IMR-90 (cell line): ENCODE results near the gene TSHZ3. TPM values are rescaled to one million over a fixed set of nuclear protein-coding genes. Genes with fewer than 3 reads are reported as not detected.
A peak's percentile ranks its signal among the peaks of the same experiment; 100 is the strongest.

Experiments used
- ATAC-seq: fragments of 200-7000 bp; cut with Tn5 transposase; 2 replicates; pipeline ENCODE4 v1.9.1; 2020; ENCODE audit warnings: low read depth, mild to moderate bottlenecking, moderate library complexity
- BruUV-seq: library from RNA; stranded (reverse); fragments of 400-500 nt; replicated peaks from 2 replicates; lab custom pipeline; 2021; lab: Mats Ljungman, UMichigan
- CTCF ChIA-PET: fragments of 300-600 bp; formaldehyde crosslinking; extraction: SDS; loops from one replicate; lab custom pipeline; 2021; ENCODE audit warnings: antibody characterized with exemption; lab: Yijun Ruan, JAX
- POLR2A ChIA-PET: fragments of 300-600 bp; sonication (Branson Sonifier 250); formaldehyde crosslinking; loops from one replicate; lab custom pipeline; 2022; ENCODE audit warnings: antibody characterized with exemption; ENCODE audit not compliant: unreplicated experiment; lab: Charles Lee
- DNase-seq: peaks from one replicate; pipeline ENCODE4 v3.0.0; 2013
- H2AFZ ChIP-seq: replicated peaks from 2 replicates; pipeline ENCODE3; 2013; ENCODE audit warnings: low read length, mild to moderate bottlenecking; ENCODE audit not compliant: poor library complexity
- H2AK5ac ChIP-seq: 2 replicates; pipeline ENCODE4 v1.6.1; 2013; ENCODE audit warnings: low read depth, low read length, inconsistent platforms
- H2AK9ac ChIP-seq: replicated peaks from 2 replicates; pipeline ENCODE3; 2013; ENCODE audit warnings: mild to moderate bottlenecking, low read depth, low read length, moderate library complexity; ENCODE audit not compliant: poor library complexity
- H2BK120ac ChIP-seq: 2 replicates; pipeline ENCODE4 v1.6.1; 2013; ENCODE audit warnings: low read depth, low read length, inconsistent platforms
- H2BK15ac ChIP-seq: 3 replicates; pipeline ENCODE4 v1.6.1; 2013; ENCODE audit warnings: low read depth, low read length, inconsistent platforms
- H2BK20ac ChIP-seq: 2 replicates; pipeline ENCODE4 v1.6.1; 2013; ENCODE audit warnings: low read depth, mild to moderate bottlenecking, inconsistent platforms, low read length, moderate library complexity
- H2BK5ac ChIP-seq: 2 replicates; pipeline ENCODE4 v1.6.1; 2013; ENCODE audit warnings: mild to moderate bottlenecking, low read depth, low read length, inconsistent platforms; ENCODE audit not compliant: poor library complexity, severe bottlenecking
- H3K14ac ChIP-seq: replicated peaks from 2 replicates; pipeline ENCODE4 v1.6.1; 2013; ENCODE audit warnings: low read depth, low read length, inconsistent platforms
- H3K18ac ChIP-seq: 2 replicates; pipeline ENCODE4 v1.6.1; 2013; ENCODE audit warnings: low read depth, low read length, control low read depth
- H3K23ac ChIP-seq: 2 replicates; pipeline ENCODE4 v1.6.1; 2013; ENCODE audit warnings: low read depth, low read length, inconsistent platforms
- H3K27ac ChIP-seq: 2 replicates; pipeline ENCODE4 v1.5.1; 2013; ENCODE audit warnings: mild to moderate bottlenecking, control low read depth, low read length; ENCODE audit not compliant: insufficient read depth
- H3K27me3 ChIP-seq: 2 replicates; pipeline ENCODE4 v1.6.1; 2013; ENCODE audit warnings: low read length; ENCODE audit not compliant: control insufficient read depth, insufficient read depth
- H3K36me3 ChIP-seq: 2 replicates; pipeline ENCODE4 v1.6.1; 2013; ENCODE audit warnings: low read length, mixed read lengths; ENCODE audit not compliant: control insufficient read depth, insufficient read depth
- H3K4ac ChIP-seq: 2 replicates; pipeline ENCODE4 v1.6.1; 2013; ENCODE audit warnings: low read depth, low read length, inconsistent platforms
- H3K4me1 ChIP-seq: 2 replicates; pipeline ENCODE4 v1.6.1; 2013; ENCODE audit warnings: low read length, mixed read lengths; ENCODE audit not compliant: control insufficient read depth, insufficient read depth
- H3K4me2 ChIP-seq: 2 replicates; pipeline ENCODE4 v1.6.1; 2013; ENCODE audit warnings: low read depth, mild to moderate bottlenecking, control low read depth, low read length, moderate library complexity
- H3K4me3 ChIP-seq: 2 replicates; pipeline ENCODE4 v1.5.1; 2013; ENCODE audit warnings: low read depth, mild to moderate bottlenecking, control low read depth, low read length, moderate library complexity; ENCODE audit not compliant: insufficient read depth
- H3K56ac ChIP-seq: 2 replicates; pipeline ENCODE4 v1.6.1; 2013; ENCODE audit warnings: low read length, inconsistent platforms; ENCODE audit not compliant: insufficient read depth; ENCODE audit errors: extremely low read depth
- H3K79me1 ChIP-seq, 2 experiments: 2 replicates each; pipeline ENCODE4 v1.6.1; 2013; ENCODE audit warnings: low read length in 2 of 2, inconsistent platforms in 1 of 2, low read depth in 1 of 2
- H3K9ac ChIP-seq: 2 replicates; pipeline ENCODE4 v1.6.1; 2013; ENCODE audit warnings: low read depth, low read length, control low read depth
- H3K9me1 ChIP-seq: 2 replicates; pipeline ENCODE4 v1.6.1; 2013; ENCODE audit warnings: low read length, inconsistent platforms; ENCODE audit not compliant: insufficient read depth
- H3K9me3 ChIP-seq: 2 replicates; pipeline ENCODE4 v1.6.1; 2013; ENCODE audit warnings: low read length; ENCODE audit not compliant: control insufficient read depth, insufficient read depth
- H4K20me1 ChIP-seq: 2 replicates; pipeline ENCODE4 v1.6.1; 2013; ENCODE audit warnings: low read length, inconsistent platforms; ENCODE audit not compliant: insufficient read depth
- H4K5ac ChIP-seq: 2 replicates; pipeline ENCODE4 v1.6.1; 2013; ENCODE audit warnings: mild to moderate bottlenecking, low read depth, low read length, control low read depth
- H4K8ac ChIP-seq, 2 experiments: 2 replicates each; pipeline ENCODE4 v1.6.1; 2013; ENCODE audit warnings: low read depth in 2 of 2, low read length in 2 of 2, control low read depth in 1 of 2, inconsistent platforms in 1 of 2
- H4K91ac ChIP-seq: 2 replicates; pipeline ENCODE4 v1.6.1; 2013; ENCODE audit warnings: low read depth, low read length, inconsistent platforms; ENCODE audit not compliant: insufficient read depth
- BHLHE40 ChIP-seq: fragments of 150-350 bp; IDR thresholded peaks from 2 replicates; pipeline ENCODE4 v1.6.1; 2016; ENCODE audit warnings: mild to moderate bottlenecking, low read depth, low read length
- CEBPB ChIP-seq: IDR thresholded peaks from 2 replicates; pipeline ENCODE4 v1.6.1; 2012; ENCODE audit warnings: low read depth, low read length, improper control_type of control experiment
- MAFK ChIP-seq: IDR thresholded peaks from 2 replicates; pipeline ENCODE4 v1.6.1; 2012; ENCODE audit warnings: low read depth, low read length, improper control_type of control experiment
- MAZ ChIP-seq: IDR thresholded peaks from 2 replicates; pipeline ENCODE4 v1.6.1; 2012; ENCODE audit warnings: low read depth, mild to moderate bottlenecking, low read length, improper control_type of control experiment, moderate library complexity, borderline replicate concordance
- NFE2L2 ChIP-seq: fragments of 150-350 bp; IDR thresholded peaks from 2 replicates; pipeline ENCODE4 v1.6.1; 2016; ENCODE audit warnings: low read depth, mild to moderate bottlenecking, low read length
- POLR2A ChIP-seq: IDR thresholded peaks from 2 replicates; pipeline ENCODE4 v1.6.1; 2012; ENCODE audit warnings: mild to moderate bottlenecking, low read depth, low read length
- RAD21 ChIP-seq: IDR thresholded peaks from 2 replicates; pipeline ENCODE4 v1.6.1; 2012; ENCODE audit warnings: low read length, improper control_type of control experiment
- RCOR1 ChIP-seq: IDR thresholded peaks from 2 replicates; pipeline ENCODE4 v1.6.1; 2012; ENCODE audit warnings: mild to moderate bottlenecking, low read length, improper control_type of control experiment; ENCODE audit not compliant: insufficient replicate concordance
- RFX5 ChIP-seq: IDR thresholded peaks from 2 replicates; pipeline ENCODE4 v1.8.0; 2012; ENCODE audit warnings: low read depth, mild to moderate bottlenecking, low read length, moderate library complexity
- SMC3 ChIP-seq: fragments of 150-350 bp; IDR thresholded peaks from 2 replicates; pipeline ENCODE4 v1.6.1; 2016; ENCODE audit warnings: low read depth, mild to moderate bottlenecking, antibody characterized with exemption, low read length, moderate library complexity
- WGBS, 2 experiments: methylation state at CpG; one replicate each; pipeline versions ENCODE4 v1.1.5 to v1.1.7; 2013; ENCODE audit warnings: missing lambda C conversion rate in 2 of 2; ENCODE audit not compliant: insufficient read length in 1 of 2; ENCODE audit errors: extremely low coverage in 2 of 2; 5-methylcytosine and 5-hydroxymethylcytosine counted together
- dilution Hi-C: fragments of 300-500 bp; cut with HindIII; formaldehyde crosslinking; loops from one replicate; pipeline ENCODE4 v1.14.3; 2018; ENCODE audit warnings: low sequenced_read_pairs; ENCODE audit not compliant: unreplicated experiment
- in situ Hi-C: fragments of 300-500 bp; cut with MboI; formaldehyde crosslinking; loops from 3 replicates; pipeline ENCODE4 v1.14.3; 2019; ENCODE audit warnings: low sequenced_read_pairs, inconsistent platforms, mixed read lengths
- intact Hi-C: fragments of 100-400 bp; cut with micrococcal nuclease; formaldehyde crosslinking; loops from 2 replicates; pipeline ENCODE4 v1.10.0; 2022
- polyA plus RNA-seq, 3 experiments: library from polyadenylated mRNA; depleted of rRNA; stranded (reverse); fragments of >200 nt; gene quantifications; 2 replicates each; pipeline ENCODE4 v1.2.3, GENCODE V29; 2012; ENCODE audit warnings: low replicate concordance in 1 of 3
- total RNA-seq: library from RNA; depleted of rRNA; stranded (reverse); fragments of >200 nt; gene quantifications from 2 replicates; pipeline ENCODE4 v1.2.3, GENCODE V29; 2012
- TF ChIP-seq, protein P1 (sequence below): fragments of 150-350 bp; IDR thresholded peaks from 2 replicates; pipeline ENCODE4 v1.6.1; 2016; ENCODE audit warnings: low read depth, mild to moderate bottlenecking, low read length, moderate library complexity, borderline replicate concordance
- TF ChIP-seq, protein P2 (sequence below): fragments of 150-350 bp; IDR thresholded peaks from 2 replicates; pipeline ENCODE4 v1.6.1; 2017; ENCODE audit warnings: mild to moderate bottlenecking, antibody characterized with exemption, low read length, low read depth
- TF ChIP-seq, protein P3 (sequence below): conservative IDR thresholded peaks from 2 replicates; pipeline ENCODE4 v1.5.1; 2012; ENCODE audit warnings: mild to moderate bottlenecking, low read depth, low read length, improper control_type of control experiment

TSHZ3 gene
- total and polyA plus RNA-seq, 2 of the 4 experiments (the other 2 are of a cell fraction), result 8.1 to 13.0 TPM

DNA sequence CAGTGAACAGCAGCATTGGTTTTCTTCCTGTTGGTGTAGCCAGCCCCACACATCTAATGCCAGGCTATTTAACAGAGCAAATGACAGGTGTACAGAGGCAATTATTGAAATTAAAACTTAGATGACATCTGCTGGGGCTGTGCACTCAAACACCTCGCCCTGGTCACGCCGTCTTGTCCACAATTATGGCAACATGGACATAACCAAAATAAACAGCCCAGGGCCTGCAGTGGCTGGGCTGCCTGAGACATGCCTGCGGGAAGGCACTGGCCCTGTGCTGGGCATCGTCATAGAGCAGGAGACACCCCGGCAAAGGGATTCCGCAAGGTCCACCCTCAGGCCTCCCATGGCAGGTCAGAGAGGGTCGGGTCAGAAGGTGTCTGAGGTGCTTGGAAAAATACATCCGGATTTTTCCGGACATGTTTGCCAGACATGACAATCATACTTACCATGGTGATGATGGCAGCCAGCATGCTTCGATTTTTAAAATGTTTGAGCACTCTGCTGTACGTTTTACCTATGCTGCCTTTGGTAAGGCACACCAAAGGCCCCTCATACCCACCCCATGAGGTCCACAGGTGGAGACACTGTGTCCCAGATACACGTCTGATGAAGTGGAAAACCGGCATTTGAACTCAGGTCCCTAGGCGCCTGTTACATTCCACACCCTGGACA is 47.8 kb downstream of the TSHZ3 start:
- Histone ChIP-seq H4K8ac (no peak overlapping the region), H2AFZ (no peak overlapping the region), H4K91ac (no peak overlapping the region), H3K79me1 (peaks cover 57 to 85% of the 10 kb centered on the region in 2 experiments), H4K20me1 (peaks cover 66% of the 10 kb centered on the region), H3K36me3 (peaks cover 13% of the 10 kb centered on the region), H3K9me3 (no peaks in the 10 kb centered on the region), H3K56ac (no peak overlapping the region), H3K4me2 (no peak overlapping the region), H3K27me3 (no peaks in the 10 kb centered on the region), H3K27ac (no peak overlapping the region), H2BK120ac (no peak overlapping the region), H2BK5ac (no peak overlapping the region), H3K9me1 (peaks cover 23% of the 10 kb centered on the region), H3K18ac (no peak overlapping the region), H2BK15ac (no peak overlapping the region), H3K4me3 (no peak overlapping the region), H4K5ac (no peak overlapping the region), H2AK9ac (no peak overlapping the region), H3K9ac (no peak overlapping the region), H2BK20ac (no peak overlapping the region), H3K14ac (no peak overlapping the region), H3K4ac (no peak overlapping the region), H3K4me1 (peaks cover 7% of the 10 kb centered on the region), H3K23ac (no peak overlapping the region), H2AK5ac (peak overlapping the region; percentile 32; the same call in 1 of the 2 replicates)
- DNase-seq, result no peak
- intact Hi-C loops (no loop called here), dilution Hi-C loops (no loop called here), in situ Hi-C loops (no loop called here)
- ChIA-PET CTCF (no interaction called here), POLR2A (no interaction called here)
- WGBS, 2 experiments, result 93% methylated on average over 8 of the region's 15 CpGs; no CpG with 5 or more reads in 1 of the 2 experiments
- no peak for TF ChIP-seq NFE2L2
- TF ChIP-seq SMC3, result no peak
- TF ChIP-seq, protein P1, sequence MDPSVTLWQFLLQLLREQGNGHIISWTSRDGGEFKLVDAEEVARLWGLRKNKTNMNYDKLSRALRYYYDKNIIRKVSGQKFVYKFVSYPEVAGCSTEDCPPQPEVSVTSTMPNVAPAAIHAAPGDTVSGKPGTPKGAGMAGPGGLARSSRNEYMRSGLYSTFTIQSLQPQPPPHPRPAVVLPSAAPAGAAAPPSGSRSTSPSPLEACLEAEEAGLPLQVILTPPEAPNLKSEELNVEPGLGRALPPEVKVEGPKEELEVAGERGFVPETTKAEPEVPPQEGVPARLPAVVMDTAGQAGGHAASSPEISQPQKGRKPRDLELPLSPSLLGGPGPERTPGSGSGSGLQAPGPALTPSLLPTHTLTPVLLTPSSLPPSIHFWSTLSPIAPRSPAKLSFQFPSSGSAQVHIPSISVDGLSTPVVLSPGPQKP, result no peak
- TF ChIP-seq, protein P2, sequence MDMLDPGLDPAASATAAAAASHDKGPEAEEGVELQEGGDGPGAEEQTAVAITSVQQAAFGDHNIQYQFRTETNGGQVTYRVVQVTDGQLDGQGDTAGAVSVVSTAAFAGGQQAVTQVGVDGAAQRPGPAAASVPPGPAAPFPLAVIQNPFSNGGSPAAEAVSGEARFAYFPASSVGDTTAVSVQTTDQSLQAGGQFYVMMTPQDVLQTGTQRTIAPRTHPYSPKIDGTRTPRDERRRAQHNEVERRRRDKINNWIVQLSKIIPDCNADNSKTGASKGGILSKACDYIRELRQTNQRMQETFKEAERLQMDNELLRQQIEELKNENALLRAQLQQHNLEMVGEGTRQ, result no peak
- TF ChIP-seq MAFK, result no peak
- no peak for TF ChIP-seq POLR2A
- TF ChIP-seq, protein P3, sequence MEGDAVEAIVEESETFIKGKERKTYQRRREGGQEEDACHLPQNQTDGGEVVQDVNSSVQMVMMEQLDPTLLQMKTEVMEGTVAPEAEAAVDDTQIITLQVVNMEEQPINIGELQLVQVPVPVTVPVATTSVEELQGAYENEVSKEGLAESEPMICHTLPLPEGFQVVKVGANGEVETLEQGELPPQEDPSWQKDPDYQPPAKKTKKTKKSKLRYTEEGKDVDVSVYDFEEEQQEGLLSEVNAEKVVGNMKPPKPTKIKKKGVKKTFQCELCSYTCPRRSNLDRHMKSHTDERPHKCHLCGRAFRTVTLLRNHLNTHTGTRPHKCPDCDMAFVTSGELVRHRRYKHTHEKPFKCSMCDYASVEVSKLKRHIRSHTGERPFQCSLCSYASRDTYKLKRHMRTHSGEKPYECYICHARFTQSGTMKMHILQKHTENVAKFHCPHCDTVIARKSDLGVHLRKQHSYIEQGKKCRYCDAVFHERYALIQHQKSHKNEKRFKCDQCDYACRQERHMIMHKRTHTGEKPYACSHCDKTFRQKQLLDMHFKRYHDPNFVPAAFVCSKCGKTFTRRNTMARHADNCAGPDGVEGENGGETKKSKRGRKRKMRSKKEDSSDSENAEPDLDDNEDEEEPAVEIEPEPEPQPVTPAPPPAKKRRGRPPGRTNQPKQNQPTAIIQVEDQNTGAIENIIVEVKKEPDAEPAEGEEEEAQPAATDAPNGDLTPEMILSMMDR, result no peak
- TF ChIP-seq RFX5, result no peak
- TF ChIP-seq BHLHE40, result no peak
- no peak for TF ChIP-seq MAZ
- TF ChIP-seq CEBPB, result no peak
- TF ChIP-seq RCOR1, result no peak
- no peak for TF ChIP-seq RAD21
- BruUV-seq, result no TSS peak
- no peak for ATAC-seq
